Astrocyte of the cerebellum (primary cell): ENCODE results near the gene AZGP1.

ENCODE experiments used
- DNase-seq: peaks from one replicate; pipeline ENCODE4 v3.0.0-alpha.2; 2011; ENCODE audit warnings: low read depth
- H3K4me3 ChIP-seq: 2 replicates; pipeline ENCODE4 v1.5.1; 2011; ENCODE audit warnings: mild to moderate bottlenecking, low read depth, low read length, moderate library complexity
- in situ Hi-C: cut with HindIII; loops from 2 replicates; pipeline ENCODE4 v1.10.0; 2017; ENCODE audit warnings: low sequenced_read_pairs
- TF ChIP-seq, protein P1 (sequence below): IDR thresholded peaks from 2 replicates; pipeline ENCODE4 v1.5.1; 2012; ENCODE audit warnings: low read length, low read depth, moderate library complexity, mild to moderate bottlenecking; ENCODE audit errors: missing control alignments

Gene AZGP1

DNA sequence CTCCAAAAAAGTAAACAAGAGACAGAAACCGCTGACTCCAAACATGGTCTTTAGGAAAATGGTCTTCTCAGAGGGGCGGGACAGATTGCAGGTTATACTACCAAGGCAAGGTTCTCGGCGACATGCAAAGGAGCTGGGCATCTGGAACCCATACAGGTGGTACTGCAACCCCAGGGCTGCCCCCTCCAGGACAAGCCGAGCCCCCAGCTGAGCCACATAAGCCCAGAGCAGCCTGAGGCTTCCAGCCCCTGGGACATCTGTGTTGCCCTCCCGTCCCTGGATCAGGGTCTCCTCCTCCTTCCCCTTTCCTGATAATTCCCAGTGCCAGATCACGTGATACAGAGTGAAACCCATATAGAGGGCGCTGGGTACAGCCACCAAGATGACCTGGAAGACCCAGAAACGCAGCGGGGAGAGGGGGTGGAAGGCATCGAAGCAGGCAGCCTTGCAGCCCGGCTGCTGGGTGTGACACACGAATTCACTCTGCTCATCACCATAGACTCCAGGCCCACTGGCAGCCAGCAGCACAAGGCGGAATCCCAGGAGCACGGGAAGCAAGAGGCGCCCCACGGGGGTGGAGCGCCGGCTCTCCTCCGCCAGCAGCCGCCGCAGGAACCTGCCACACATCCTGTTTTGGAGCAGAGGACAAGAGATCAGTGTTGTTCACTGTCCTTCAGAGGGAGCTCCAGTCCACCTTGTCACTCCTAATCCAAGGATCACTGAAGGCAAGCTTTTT lies 46.7 kb downstream of the AZGP1 start, which contains the start of gene GJC3:
Gene GJC3 (minus strand): TSS at position 627 of the 736 bp plus-strand sequence. CDS start 0 bp downstream, at position 627.
- in situ Hi-C loops, result no loop called here
- no peak for DNase-seq
- TF ChIP-seq, protein P1, sequence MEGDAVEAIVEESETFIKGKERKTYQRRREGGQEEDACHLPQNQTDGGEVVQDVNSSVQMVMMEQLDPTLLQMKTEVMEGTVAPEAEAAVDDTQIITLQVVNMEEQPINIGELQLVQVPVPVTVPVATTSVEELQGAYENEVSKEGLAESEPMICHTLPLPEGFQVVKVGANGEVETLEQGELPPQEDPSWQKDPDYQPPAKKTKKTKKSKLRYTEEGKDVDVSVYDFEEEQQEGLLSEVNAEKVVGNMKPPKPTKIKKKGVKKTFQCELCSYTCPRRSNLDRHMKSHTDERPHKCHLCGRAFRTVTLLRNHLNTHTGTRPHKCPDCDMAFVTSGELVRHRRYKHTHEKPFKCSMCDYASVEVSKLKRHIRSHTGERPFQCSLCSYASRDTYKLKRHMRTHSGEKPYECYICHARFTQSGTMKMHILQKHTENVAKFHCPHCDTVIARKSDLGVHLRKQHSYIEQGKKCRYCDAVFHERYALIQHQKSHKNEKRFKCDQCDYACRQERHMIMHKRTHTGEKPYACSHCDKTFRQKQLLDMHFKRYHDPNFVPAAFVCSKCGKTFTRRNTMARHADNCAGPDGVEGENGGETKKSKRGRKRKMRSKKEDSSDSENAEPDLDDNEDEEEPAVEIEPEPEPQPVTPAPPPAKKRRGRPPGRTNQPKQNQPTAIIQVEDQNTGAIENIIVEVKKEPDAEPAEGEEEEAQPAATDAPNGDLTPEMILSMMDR, result peak; percentile 36
- H3K4me3 ChIP-seq, result no peak within 1 kb of the TSS

DNA sequence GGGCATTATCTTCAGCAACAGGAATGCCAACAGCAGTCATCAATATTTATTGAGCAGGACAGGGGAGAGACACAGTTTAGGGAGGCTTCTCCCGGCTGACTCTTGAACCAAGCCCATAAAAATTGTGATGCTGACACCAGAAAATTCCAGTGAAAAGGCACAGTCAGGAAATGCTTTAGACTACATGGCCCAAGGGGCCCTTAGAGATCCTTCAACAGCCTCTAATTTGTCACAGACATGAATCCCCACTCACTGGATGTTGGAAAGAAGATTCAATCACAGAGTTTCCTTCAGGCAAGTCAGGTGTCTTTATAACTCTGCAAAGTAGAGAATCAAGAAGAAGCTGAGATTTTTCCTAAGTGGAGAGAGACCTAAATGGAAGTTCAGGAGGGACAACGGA lies 47.6 kb downstream of the AZGP1 start:
- no peak overlapping the region for H3K4me3 ChIP-seq
- in situ Hi-C loops, result no loop called here
- TF ChIP-seq, protein P1, result no peak
- DNase-seq, result no peak

DNA sequence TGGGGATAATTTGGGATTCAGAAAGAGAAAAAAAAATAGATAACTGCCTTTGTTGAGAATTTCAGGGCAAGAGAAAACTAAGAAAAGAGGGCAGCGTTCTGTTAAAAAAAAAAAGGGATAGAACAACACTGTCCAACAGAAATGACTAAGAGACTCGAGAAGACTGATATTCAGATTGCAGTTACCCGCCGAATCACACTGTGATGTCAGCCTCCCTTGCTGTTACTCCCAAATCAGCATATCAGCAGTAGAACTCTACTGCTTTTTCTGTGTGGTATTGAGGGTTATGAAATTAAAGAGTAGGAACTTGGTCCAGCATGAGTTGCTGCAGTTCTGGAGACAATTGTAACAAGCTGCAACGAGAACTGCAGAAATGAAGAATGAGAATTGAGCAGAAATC lies 48.3 kb downstream of the AZGP1 start:
- TF ChIP-seq, protein P1, result no peak
- H3K4me3 ChIP-seq, result no peak overlapping the region
- in situ Hi-C loops, result no loop called here
- DNase-seq, result no peak

DNA sequence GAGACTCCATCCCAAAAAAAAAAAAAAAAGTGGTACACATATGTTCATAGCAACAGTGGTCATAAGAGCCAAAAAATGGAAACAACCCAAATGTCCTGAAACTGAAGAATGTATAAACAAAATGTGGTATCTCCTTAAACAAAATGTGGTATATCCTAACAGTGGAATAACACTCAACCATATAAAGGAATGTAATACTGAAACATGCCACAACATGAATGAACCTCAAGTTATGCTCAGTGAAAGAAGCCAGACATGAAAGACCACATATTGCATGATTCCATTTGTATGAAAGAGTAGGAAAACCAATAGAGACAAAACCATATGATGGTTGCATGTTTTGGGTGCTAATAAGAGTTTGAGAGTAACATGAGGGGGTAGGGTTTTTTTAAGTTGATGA lies 49.5 kb downstream of the AZGP1 start:
- no peak for DNase-seq
- no peak overlapping the region for H3K4me3 ChIP-seq
- in situ Hi-C loops, result no loop called here
- TF ChIP-seq, protein P1, result no peak

DNA sequence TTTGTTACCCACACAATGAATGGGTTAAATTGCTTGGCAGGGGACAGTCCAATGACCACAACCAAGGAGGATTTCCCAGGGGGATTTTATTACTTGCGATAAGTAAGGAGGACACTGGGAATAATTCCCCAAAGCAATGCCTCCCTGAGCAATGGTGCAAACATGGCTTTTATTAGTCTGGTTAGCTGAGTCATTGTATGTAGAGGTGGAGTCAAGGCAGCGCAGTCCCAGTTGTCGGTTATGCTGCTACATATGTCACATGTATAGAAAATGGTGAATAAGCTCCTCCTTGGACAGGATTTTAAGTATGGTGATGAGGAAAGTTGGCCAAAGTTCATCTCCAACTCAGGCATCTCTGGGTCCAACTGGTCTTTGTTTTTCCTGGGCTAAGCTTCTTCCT lies 52.6 kb downstream of the AZGP1 start:
- in situ Hi-C loops, result loop anchor here (5.0 kb wide), 1 partner anchor 74 kb away; no protein-coding TSS in a partner anchor
- H3K4me3 ChIP-seq, result no peak overlapping the region
- DNase-seq, result no peak
- TF ChIP-seq, protein P1, result no peak

DNA sequence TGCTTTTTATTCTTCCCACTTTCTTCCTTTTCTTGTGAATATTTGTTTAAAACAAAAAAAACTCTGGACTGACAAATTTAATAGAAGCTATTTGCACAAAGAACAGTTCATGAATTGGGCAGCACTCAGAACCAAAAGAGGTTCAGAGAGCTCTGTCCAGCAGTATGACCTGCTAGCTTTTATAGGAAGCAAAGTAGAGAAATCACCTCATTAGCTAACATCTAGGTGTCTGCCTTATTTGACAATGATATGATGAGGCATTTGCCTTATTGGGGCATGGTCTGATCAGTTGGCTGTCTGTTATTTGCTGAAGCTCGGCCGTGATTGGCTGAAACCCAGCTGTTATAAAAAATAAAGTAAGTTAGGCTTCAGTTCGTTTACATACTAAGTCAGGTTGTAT lies 55.7 kb downstream of the AZGP1 start:
- H3K4me3 ChIP-seq, result peak overlapping the region; percentile 67
- in situ Hi-C loops, result loop anchor here (5.0 kb wide), 1 partner anchor 77 kb away; no protein-coding TSS in a partner anchor
- TF ChIP-seq, protein P1, result no peak
- DNase-seq, result no peak
